CD14-positive monocyte (primary cell): ENCODE measurements around the gene KIF20B. TPM values are rescaled to one million over a fixed set of nuclear protein-coding genes. Genes with fewer than 3 reads are reported as not detected.

Experiments used
- DNase-seq, 3 donors: peaks; one replicate each; pipeline ENCODE4 v3.0.0-alpha.2; 2011 to 2022
- H2AFZ ChIP-seq: 2 replicates; pipeline ENCODE4 v1.6.0; 2012; ENCODE audit warnings: mild to moderate bottlenecking, low read depth, low read length, inconsistent platforms; ENCODE audit not compliant: insufficient read depth, poor library complexity, severe bottlenecking
- H3K27ac ChIP-seq, 2 donors: 1 replicate in 1 of 2; 2 replicates in 1 of 2; pipeline ENCODE4 v1.5.1; 2012 to 2013; ENCODE audit warnings: low read length in 2 of 2, control low read depth in 1 of 2, inconsistent platforms in 1 of 2, low read depth in 1 of 2, mild to moderate bottlenecking in 1 of 2
- H3K27me3 ChIP-seq, 2 donors: one replicate each; pipeline versions ENCODE4 v1.6.0 to v1.6.1; 2011 to 2013; ENCODE audit warnings: low read length in 2 of 2; ENCODE audit not compliant: control insufficient read depth in 2 of 2, insufficient read depth in 2 of 2
- H3K36me3 ChIP-seq, 2 donors: replicated peaks in 1 of 2; 1 replicate in 1 of 2; 2 replicates in 1 of 2; pipeline versions ENCODE4 v1.5.1 to v1.6.1; 2012 to 2013; ENCODE audit warnings: low read length in 2 of 2, control low read depth in 1 of 2, inconsistent platforms in 1 of 2, mild to moderate bottlenecking in 1 of 2; ENCODE audit not compliant: insufficient read depth in 2 of 2, control insufficient read depth in 1 of 2
- H3K4me1 ChIP-seq, 2 donors: 1 replicate in 1 of 2; 2 replicates in 1 of 2; pipeline versions ENCODE4 v1.5.1 to v1.6.1; 2012 to 2013; ENCODE audit warnings: low read length in 2 of 2, control low read depth in 1 of 2, inconsistent platforms in 1 of 2, mild to moderate bottlenecking in 1 of 2, moderate library complexity in 1 of 2; ENCODE audit not compliant: insufficient read depth in 2 of 2, control insufficient read depth in 1 of 2
- H3K4me2 ChIP-seq: replicated peaks from 2 replicates; pipeline ENCODE3; 2012; ENCODE audit warnings: low read length, moderate library complexity, mild to moderate bottlenecking; ENCODE audit not compliant: poor library complexity, severe bottlenecking; ENCODE audit errors: extremely low read depth
- H3K4me3 ChIP-seq, 3 experiments: fragments of 200-600 bp in 1 of 3; sonication (generic) in 1 of 3; replicated peaks in 1 of 3; 1 replicate in 2 of 3; 2 replicates in 1 of 3; pipeline ENCODE4 v1.5.1; 2011 to 2013; ENCODE audit warnings: low read length in 3 of 3, mild to moderate bottlenecking in 3 of 3, control low read depth in 2 of 3, low read depth in 2 of 3, inconsistent platforms in 1 of 3, moderate library complexity in 1 of 3
- H3K79me2 ChIP-seq: 2 replicates; pipeline ENCODE4 v1.6.0; 2012; ENCODE audit warnings: mild to moderate bottlenecking, control low read depth, inconsistent platforms, low read length, moderate library complexity; ENCODE audit not compliant: insufficient read depth
- H3K9ac ChIP-seq: 2 replicates; pipeline ENCODE4 v1.6.0; 2017; ENCODE audit warnings: low read length, mild to moderate bottlenecking; ENCODE audit not compliant: insufficient read depth, poor library complexity, severe bottlenecking
- H3K9me3 ChIP-seq, 2 donors: replicated peaks in 1 of 2; 1 replicate in 1 of 2; 2 replicates in 1 of 2; pipeline versions ENCODE4 v1.5.1 to v1.6.1; 2012 to 2013; ENCODE audit warnings: low read length in 2 of 2, control low read depth in 1 of 2; ENCODE audit not compliant: control insufficient read depth in 1 of 2, insufficient read depth in 1 of 2
- H4K20me1 ChIP-seq: 2 replicates; pipeline ENCODE4 v1.6.0; 2012; ENCODE audit warnings: mild to moderate bottlenecking, low read length, control low read depth, moderate library complexity; ENCODE audit not compliant: insufficient read depth
- H3K27ac Mint-ChIP-seq, 7 donors: one replicate each; pipeline ENCODE4 v1.8.0; 2020; ENCODE audit warnings: mild to moderate bottlenecking in 7 of 7, mixed read lengths in 7 of 7, moderate library complexity in 6 of 7, inconsistent platforms in 2 of 7
- H3K27me3 Mint-ChIP-seq, 3 donors: one replicate each; pipeline ENCODE4 v1.8.0; 2021 to 2022; ENCODE audit warnings: low read depth in 3 of 3, mild to moderate bottlenecking in 3 of 3, mixed read lengths in 3 of 3, moderate library complexity in 3 of 3, inconsistent platforms in 1 of 3
- H3K36me3 Mint-ChIP-seq, 2 donors: one replicate each; pipeline ENCODE4 v1.8.0; 2020; ENCODE audit warnings: mixed read lengths in 2 of 2, inconsistent platforms in 1 of 2, mild to moderate bottlenecking in 1 of 2
- H3K4me1 Mint-ChIP-seq: one replicate; pipeline ENCODE4 v1.8.0; 2020; ENCODE audit warnings: mild to moderate bottlenecking, mixed read lengths
- H3K4me3 Mint-ChIP-seq, 2 donors: one replicate each; pipeline ENCODE4 v1.8.0; 2020; ENCODE audit warnings: mild to moderate bottlenecking in 2 of 2, mixed read lengths in 2 of 2, moderate library complexity in 1 of 2
- H3K9me3 Mint-ChIP-seq, 7 donors: one replicate each; pipeline ENCODE4 v1.8.0; 2020 to 2022; ENCODE audit warnings: mixed read lengths in 7 of 7, mild to moderate bottlenecking in 6 of 7, moderate library complexity in 6 of 7, inconsistent platforms in 2 of 7
- WGBS: methylation state at CpG from one replicate; pipeline ENCODE4 v1.1.5; 2013; ENCODE audit warnings: missing lambda C conversion rate; ENCODE audit not compliant: insufficient coverage; 5-methylcytosine and 5-hydroxymethylcytosine counted together
- intact Hi-C, 2 donors: fragments of 100-400 bp; cut with micrococcal nuclease; formaldehyde crosslinking; loops; one replicate each; pipeline versions ENCODE4 v1.15.0 to v1.15.1; 2023
- polyA minus RNA-seq: library from RNA; depleted of rRNA, polyadenylated mRNA; stranded (reverse); fragments of >200 nt; gene quantifications from 2 replicates; pipeline ENCODE4 v1.2.3, GENCODE V29; 2012
- polyA plus RNA-seq, 3 donors: library from polyadenylated mRNA; depleted of rRNA in 1 of 3; unstranded in 2 of 3; stranded (reverse) in 1 of 3; fragments of 300-500 nt in 2 of 3; fragments of >200 nt in 1 of 3; fragmentation: Illumina TruSeq in 2 of 3; gene quantifications; 1 replicate in 2 of 3; 2 replicates in 1 of 3; pipeline ENCODE4 v1.2.3, GENCODE V29; 2012 to 2021
- total RNA-seq, 12 experiments: library from RNA in 1 of 12; stranded (reverse) in 1 of 12; fragments of 120-200 nt in 1 of 12; gene quantifications; one replicate each; pipeline ENCODE4 v1.2.4 and lab custom pipeline; 2013 to 2026; ENCODE audit warnings: mixed read lengths in 6 of 12, inconsistent platforms in 1 of 12
- TF ChIP-seq, protein P1 (sequence below): fragments of 200-600 bp; IDR thresholded peaks from one replicate; pipeline ENCODE4 v1.8.0; 2022; ENCODE audit warnings: antibody characterized with exemption, mild to moderate bottlenecking

Gene KIF20B, protein sequence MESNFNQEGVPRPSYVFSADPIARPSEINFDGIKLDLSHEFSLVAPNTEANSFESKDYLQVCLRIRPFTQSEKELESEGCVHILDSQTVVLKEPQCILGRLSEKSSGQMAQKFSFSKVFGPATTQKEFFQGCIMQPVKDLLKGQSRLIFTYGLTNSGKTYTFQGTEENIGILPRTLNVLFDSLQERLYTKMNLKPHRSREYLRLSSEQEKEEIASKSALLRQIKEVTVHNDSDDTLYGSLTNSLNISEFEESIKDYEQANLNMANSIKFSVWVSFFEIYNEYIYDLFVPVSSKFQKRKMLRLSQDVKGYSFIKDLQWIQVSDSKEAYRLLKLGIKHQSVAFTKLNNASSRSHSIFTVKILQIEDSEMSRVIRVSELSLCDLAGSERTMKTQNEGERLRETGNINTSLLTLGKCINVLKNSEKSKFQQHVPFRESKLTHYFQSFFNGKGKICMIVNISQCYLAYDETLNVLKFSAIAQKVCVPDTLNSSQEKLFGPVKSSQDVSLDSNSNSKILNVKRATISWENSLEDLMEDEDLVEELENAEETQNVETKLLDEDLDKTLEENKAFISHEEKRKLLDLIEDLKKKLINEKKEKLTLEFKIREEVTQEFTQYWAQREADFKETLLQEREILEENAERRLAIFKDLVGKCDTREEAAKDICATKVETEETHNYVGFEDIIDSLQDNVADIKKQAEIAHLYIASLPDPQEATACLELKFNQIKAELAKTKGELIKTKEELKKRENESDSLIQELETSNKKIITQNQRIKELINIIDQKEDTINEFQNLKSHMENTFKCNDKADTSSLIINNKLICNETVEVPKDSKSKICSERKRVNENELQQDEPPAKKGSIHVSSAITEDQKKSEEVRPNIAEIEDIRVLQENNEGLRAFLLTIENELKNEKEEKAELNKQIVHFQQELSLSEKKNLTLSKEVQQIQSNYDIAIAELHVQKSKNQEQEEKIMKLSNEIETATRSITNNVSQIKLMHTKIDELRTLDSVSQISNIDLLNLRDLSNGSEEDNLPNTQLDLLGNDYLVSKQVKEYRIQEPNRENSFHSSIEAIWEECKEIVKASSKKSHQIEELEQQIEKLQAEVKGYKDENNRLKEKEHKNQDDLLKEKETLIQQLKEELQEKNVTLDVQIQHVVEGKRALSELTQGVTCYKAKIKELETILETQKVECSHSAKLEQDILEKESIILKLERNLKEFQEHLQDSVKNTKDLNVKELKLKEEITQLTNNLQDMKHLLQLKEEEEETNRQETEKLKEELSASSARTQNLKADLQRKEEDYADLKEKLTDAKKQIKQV (N-terminal part only)
- 5.7 TPM for total RNA-seq (2013)
- polyA plus RNA-seq (1 to 10 TPM in 2 of 3 donors, under 1 TPM in 1; 0.44 to 3.9 (median 1.5) TPM), polyA minus RNA-seq (0.42 and 1.3 TPM in 2 replicates), total RNA-seq (lab: John Stamatoyannopoulos, UW) (8.7 to 29.8 (median 21.5) reads per million in 11 experiments)

DNA sequence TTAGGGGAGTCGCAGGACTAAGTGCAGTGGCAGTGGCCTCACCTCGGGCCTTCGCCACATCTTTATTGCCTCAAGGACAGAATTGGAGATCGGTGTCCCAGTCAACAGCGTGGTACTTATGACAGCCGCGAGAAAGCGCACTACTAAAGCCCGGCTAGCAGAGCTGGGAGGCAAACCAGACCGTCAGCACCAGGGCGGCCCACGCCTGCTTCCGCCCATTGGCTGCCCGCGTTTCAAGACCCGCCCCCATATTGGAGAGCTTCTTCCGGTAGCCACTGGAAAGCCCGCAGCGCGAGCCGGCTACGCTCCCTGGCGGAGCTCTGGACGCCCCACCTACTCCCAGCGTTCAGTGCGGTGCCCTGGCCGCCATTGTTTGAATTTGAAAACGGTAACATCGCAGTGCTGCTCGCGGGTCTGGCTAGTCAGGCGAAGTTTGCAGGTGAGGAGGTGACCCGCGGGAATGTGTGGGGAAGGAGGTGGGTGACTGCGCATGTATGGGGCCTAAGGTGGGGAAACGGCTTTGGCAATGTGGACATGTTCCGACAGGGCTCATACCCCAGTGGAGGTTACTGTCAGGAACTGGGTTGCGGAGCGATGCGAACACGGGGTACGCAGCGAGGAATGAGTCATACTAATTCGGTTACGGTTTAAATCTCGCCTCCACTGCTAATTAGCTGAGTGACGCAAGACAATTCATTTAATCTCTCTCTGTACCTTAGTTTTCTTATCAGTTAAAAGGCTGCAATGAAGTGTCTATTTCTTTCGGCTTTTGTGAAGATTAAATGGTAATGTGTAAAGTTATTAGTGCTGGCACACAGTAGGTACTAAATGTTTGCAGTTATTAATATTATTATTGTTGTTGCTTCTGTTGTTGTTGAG is at the start of gene KIF20B:
Gene KIF20B, plus strand, starts transcription at position 349 of the 879 bp plus-strand sequence. CDS start 3,705 bp downstream, outside the sequence.
- Histone ChIP-seq H3K9me3 (no peaks in the 10 kb centered on the region), H3K4me3 (peak within 1 kb of the TSS; percentile 84 to 93 (median 86)), H4K20me1 (no peaks in the 10 kb centered on the region), H3K36me3 (no peaks in the 10 kb centered on the region), H3K4me2 (peak within 1 kb of the TSS; percentile 89), H3K27ac (peak within 1 kb of the TSS; percentile 86 to 98), H3K4me1 (peaks cover 6 to 20% of the 10 kb centered on the region in 2 donors), H2AFZ (peak within 1 kb of the TSS; percentile 97), H3K9ac (peak within 1 kb of the TSS; percentile 89), H3K79me2 (peaks cover 51% of the 10 kb centered on the region), H3K27me3 (no peaks in the 10 kb centered on the region)
- H3K27me3 Mint-ChIP-seq, result peaks cover 0 to 1% (median 0%) of the 10 kb centered on the region in 3 donors
- peaks cover 23% of the 10 kb centered on the region for H3K4me1 Mint-ChIP-seq
- intact Hi-C loops, result loop anchor here (5.0 to 10.0 kb wide), 3 partner anchors 57 to 277 kb away; partner anchors contain the start of gene PANK1 (in 1 of the 2)
- TF ChIP-seq, protein P1, sequence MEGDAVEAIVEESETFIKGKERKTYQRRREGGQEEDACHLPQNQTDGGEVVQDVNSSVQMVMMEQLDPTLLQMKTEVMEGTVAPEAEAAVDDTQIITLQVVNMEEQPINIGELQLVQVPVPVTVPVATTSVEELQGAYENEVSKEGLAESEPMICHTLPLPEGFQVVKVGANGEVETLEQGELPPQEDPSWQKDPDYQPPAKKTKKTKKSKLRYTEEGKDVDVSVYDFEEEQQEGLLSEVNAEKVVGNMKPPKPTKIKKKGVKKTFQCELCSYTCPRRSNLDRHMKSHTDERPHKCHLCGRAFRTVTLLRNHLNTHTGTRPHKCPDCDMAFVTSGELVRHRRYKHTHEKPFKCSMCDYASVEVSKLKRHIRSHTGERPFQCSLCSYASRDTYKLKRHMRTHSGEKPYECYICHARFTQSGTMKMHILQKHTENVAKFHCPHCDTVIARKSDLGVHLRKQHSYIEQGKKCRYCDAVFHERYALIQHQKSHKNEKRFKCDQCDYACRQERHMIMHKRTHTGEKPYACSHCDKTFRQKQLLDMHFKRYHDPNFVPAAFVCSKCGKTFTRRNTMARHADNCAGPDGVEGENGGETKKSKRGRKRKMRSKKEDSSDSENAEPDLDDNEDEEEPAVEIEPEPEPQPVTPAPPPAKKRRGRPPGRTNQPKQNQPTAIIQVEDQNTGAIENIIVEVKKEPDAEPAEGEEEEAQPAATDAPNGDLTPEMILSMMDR, result peak; percentile 26
- DNase-seq, result peak; percentile 94 to 96 (median 95)
- H3K27ac Mint-ChIP-seq, result peak within 1 kb of the TSS; percentile 97 to 99 (median 98)
- peaks cover 0 to 4% of the 10 kb centered on the region in 2 donors for H3K36me3 Mint-ChIP-seq
- H3K4me3 Mint-ChIP-seq, result peak within 1 kb of the TSS; percentile 97 to 99
- under 1% methylated on average over 44 of the region's 48 CpGs for WGBS
- peaks cover 0 to 3% (median 0%) of the 10 kb centered on the region in 7 donors for H3K9me3 Mint-ChIP-seq
